ENCODE results near the gene SUPT4H1.

DNA sequence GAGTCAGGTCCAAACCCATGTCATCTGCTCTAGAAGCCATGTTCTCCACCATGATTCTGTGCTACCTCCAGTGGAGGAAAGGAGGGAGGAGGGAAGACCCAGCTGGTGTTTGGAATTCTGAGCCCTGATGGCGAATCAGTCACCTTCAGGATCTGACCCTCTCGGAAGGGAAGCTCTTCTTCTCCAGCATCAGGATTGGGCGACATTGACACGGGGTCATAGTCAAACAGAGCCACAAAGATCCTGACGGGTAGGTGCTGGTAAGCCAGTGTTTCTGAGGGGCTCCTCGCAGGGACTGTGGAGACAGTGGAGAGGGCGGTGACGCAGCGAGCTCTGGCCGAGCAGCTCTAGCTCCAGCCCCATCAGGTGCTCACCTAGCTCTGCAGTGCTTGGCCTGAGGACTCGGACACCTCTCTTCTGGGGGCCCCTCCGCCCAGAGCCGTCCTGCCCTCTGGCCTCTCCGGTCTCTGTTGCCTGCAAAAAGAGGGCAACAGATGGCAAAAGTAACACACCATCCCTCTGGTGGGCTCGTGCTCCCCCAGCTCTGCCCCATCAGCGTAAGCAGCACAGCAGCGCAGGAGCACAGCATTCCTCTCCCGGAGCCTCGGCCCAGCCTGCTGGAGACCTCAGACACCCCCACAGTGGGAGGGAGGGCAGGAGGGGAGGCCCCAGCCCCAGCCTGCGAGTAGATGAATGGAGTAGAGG lies 44.4 kb downstream of the SUPT4H1 start:
- TF ChIP-seq TEAD4 (IDR thresholded peaks at IDR 0.05): no peak
- no peak for TF ChIP-seq EGR1 (IDR thresholded peaks at IDR 0.05)
- no peak for TF ChIP-seq CREB1 (IDR thresholded peaks at IDR 0.05; ENCODE audit: low read depth)

Data from Ishikawa (cell line).